SK-N-SH treated with all-trans-retinoic acid at 6 μM for 48 hours (cell line): ENCODE measurements around the gene CHL1.

Experiments
- ATAC-seq: fragments of 200-7000 bp; cut with Tn5 transposase; 3 replicates; pipeline ENCODE4 v1.9.1; 2020; ENCODE audit warnings: mild to moderate bottlenecking, moderate library complexity
- ARNTL ChIP-seq: fragments of 450-650 bp; formaldehyde crosslinking; IDR thresholded peaks from 2 replicates; pipeline ENCODE4 v1.5.0; 2020; ENCODE audit warnings: low read depth, mild to moderate bottlenecking, moderate library complexity, borderline replicate concordance
- BACH2 ChIP-seq: fragments of 250-450 bp; sonication (Bioruptor Pico); IDR thresholded peaks from 2 replicates; pipeline ENCODE4 v1.9.0; 2021; ENCODE audit warnings: mild to moderate bottlenecking, borderline replicate concordance
- CREB5 ChIP-seq: fragments of 250-450 bp; sonication (Bioruptor Pico); IDR thresholded peaks from 2 replicates; pipeline ENCODE4 v1.5.1; 2020; ENCODE audit warnings: low read depth, mild to moderate bottlenecking, moderate library complexity
- CSDC2 ChIP-seq: fragments of 250-450 bp; sonication (Bioruptor Pico); IDR thresholded peaks from 2 replicates; pipeline ENCODE4 v1.5.0; 2020; ENCODE audit warnings: mild to moderate bottlenecking, moderate library complexity
- CSRNP3 ChIP-seq: fragments of 250-450 bp; sonication (Bioruptor Pico); IDR thresholded peaks from 2 replicates; pipeline ENCODE4 v1.5.1; 2021; ENCODE audit warnings: mild to moderate bottlenecking, moderate library complexity
- ESRRG ChIP-seq: fragments of 250-450 bp; sonication (Bioruptor Pico); IDR thresholded peaks from 2 replicates; pipeline ENCODE4 v1.6.1; 2021; ENCODE audit warnings: mild to moderate bottlenecking
- GLIS3 ChIP-seq: fragments of 250-450 bp; sonication (Bioruptor Pico); IDR thresholded peaks from 2 replicates; pipeline ENCODE4 v1.5.0; 2020; ENCODE audit warnings: mild to moderate bottlenecking, moderate library complexity
- ISL1 ChIP-seq: fragments of 250-450 bp; sonication (Bioruptor Pico); IDR thresholded peaks from 2 replicates; pipeline ENCODE4 v2.1.2; 2022; ENCODE audit warnings: mild to moderate bottlenecking, moderate library complexity
- PPARA ChIP-seq: fragments of 250-450 bp; sonication (Bioruptor Pico); IDR thresholded peaks from 2 replicates; pipeline ENCODE4 v1.5.0; 2020; ENCODE audit warnings: mild to moderate bottlenecking, borderline replicate concordance
- RARB ChIP-seq: fragments of 250-450 bp; sonication (Bioruptor Pico); IDR thresholded peaks from 2 replicates; pipeline ENCODE4 v1.8.0; 2021; ENCODE audit warnings: mild to moderate bottlenecking, moderate library complexity
- SNAI2 ChIP-seq: fragments of 250-450 bp; sonication (Bioruptor Pico); IDR thresholded peaks from 2 replicates; pipeline ENCODE4 v1.5.0; 2020; ENCODE audit warnings: mild to moderate bottlenecking, moderate library complexity
- TCF4 ChIP-seq: fragments of 250-450 bp; sonication (Bioruptor Pico); IDR thresholded peaks from 2 replicates; pipeline ENCODE4 v1.8.0; 2021; ENCODE audit warnings: mild to moderate bottlenecking, moderate library complexity, borderline replicate concordance
- TOX ChIP-seq: fragments of 250-450 bp; sonication (Bioruptor Pico); IDR thresholded peaks from 2 replicates; pipeline ENCODE4 v1.8.0; 2021; ENCODE audit warnings: mild to moderate bottlenecking, moderate library complexity, borderline replicate concordance
- ZC3H10 ChIP-seq: fragments of 250-450 bp; sonication (Bioruptor Pico); IDR thresholded peaks from 2 replicates; pipeline ENCODE4 v1.5.1; 2021; ENCODE audit warnings: mild to moderate bottlenecking, moderate library complexity
- ZFP3 ChIP-seq: fragments of 250-450 bp; sonication (Bioruptor Pico); IDR thresholded peaks from 2 replicates; pipeline ENCODE4 v1.5.0; 2020; ENCODE audit warnings: mild to moderate bottlenecking, moderate library complexity
- ZFP30 ChIP-seq: fragments of 450-650 bp; formaldehyde crosslinking; IDR thresholded peaks from 2 replicates; pipeline ENCODE4 v1.5.0; 2022; ENCODE audit warnings: mild to moderate bottlenecking, moderate library complexity
- ZNF565 ChIP-seq: fragments of 450-650 bp; formaldehyde crosslinking; conservative IDR thresholded peaks from 2 replicates; pipeline ENCODE4 v1.5.0; 2020; ENCODE audit warnings: low read depth, mild to moderate bottlenecking, moderate library complexity
- ZNF8 ChIP-seq: fragments of 450-650 bp; formaldehyde crosslinking; IDR thresholded peaks from 2 replicates; pipeline ENCODE4 v1.5.0; 2020; ENCODE audit warnings: mild to moderate bottlenecking, moderate library complexity
- TF ChIP-seq, protein P1 (sequence below): fragments of 250-450 bp; sonication (Bioruptor Pico); IDR thresholded peaks from 2 replicates; pipeline ENCODE4 v1.8.0; 2021; ENCODE audit warnings: low read depth, mild to moderate bottlenecking, moderate library complexity, borderline replicate concordance
- TF ChIP-seq, protein P2 (sequence below): fragments of 250-450 bp; sonication (Bioruptor Pico); IDR thresholded peaks from 2 replicates; pipeline ENCODE4 v1.8.0; 2020; ENCODE audit warnings: mild to moderate bottlenecking, moderate library complexity, borderline replicate concordance

CHL1 gene

DNA sequence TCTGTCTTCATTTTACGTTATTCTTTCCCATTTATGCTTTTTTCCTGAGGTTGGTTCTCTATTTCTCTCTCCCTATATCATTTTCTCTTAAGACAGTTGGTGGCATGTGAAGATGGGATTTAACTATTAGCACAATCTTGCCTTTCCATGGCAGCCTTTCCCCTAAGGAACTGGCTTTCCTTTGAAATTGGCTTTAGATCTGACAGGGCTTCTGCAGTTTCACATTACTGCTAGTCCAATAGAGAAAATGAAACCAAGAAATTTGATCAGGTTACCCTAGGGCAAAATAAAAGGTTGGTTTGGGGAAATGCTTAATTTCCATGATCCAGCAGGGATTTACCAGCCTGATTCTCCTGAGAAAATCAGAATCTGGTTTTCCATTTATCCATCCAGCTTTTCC, 22.7 kb upstream of the CHL1 start:
- no peak for ATAC-seq
- TF ChIP-seq ZFP3 (no peak), ESRRG (CRISPR knock-in tag) (no peak), TCF4 (CRISPR knock-in tag) (no peak), RARB (no peak), ZNF565 (CRISPR knock-in tag) (no peak), ARNTL (CRISPR knock-in tag) (no peak)
- TF ChIP-seq, protein P1, sequence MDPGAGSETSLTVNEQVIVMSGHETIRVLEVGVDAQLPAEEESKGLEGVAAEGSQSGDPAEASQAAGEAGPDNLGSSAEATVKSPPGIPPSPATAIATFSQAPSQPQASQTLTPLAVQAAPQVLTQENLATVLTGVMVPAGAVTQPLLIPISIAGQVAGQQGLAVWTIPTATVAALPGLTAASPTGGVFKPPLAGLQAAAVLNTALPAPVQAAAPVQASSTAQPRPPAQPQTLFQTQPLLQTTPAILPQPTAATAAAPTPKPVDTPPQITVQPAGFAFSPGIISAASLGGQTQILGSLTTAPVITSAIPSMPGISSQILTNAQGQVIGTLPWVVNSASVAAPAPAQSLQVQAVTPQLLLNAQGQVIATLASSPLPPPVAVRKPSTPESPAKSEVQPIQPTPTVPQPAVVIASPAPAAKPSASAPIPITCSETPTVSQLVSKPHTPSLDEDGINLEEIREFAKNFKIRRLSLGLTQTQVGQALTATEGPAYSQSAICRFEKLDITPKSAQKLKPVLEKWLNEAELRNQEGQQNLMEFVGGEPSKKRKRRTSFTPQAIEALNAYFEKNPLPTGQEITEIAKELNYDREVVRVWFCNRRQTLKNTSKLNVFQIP = no peak
- TF ChIP-seq, protein P2, sequence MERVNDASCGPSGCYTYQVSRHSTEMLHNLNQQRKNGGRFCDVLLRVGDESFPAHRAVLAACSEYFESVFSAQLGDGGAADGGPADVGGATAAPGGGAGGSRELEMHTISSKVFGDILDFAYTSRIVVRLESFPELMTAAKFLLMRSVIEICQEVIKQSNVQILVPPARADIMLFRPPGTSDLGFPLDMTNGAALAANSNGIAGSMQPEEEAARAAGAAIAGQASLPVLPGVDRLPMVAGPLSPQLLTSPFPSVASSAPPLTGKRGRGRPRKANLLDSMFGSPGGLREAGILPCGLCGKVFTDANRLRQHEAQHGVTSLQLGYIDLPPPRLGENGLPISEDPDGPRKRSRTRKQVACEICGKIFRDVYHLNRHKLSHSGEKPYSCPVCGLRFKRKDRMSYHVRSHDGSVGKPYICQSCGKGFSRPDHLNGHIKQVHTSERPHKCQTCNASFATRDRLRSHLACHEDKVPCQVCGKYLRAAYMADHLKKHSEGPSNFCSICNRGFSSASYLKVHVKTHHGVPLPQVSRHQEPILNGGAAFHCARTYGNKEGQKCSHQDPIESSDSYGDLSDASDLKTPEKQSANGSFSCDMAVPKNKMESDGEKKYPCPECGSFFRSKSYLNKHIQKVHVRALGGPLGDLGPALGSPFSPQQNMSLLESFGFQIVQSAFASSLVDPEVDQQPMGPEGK (CRISPR knock-in tag) = no peak

DNA sequence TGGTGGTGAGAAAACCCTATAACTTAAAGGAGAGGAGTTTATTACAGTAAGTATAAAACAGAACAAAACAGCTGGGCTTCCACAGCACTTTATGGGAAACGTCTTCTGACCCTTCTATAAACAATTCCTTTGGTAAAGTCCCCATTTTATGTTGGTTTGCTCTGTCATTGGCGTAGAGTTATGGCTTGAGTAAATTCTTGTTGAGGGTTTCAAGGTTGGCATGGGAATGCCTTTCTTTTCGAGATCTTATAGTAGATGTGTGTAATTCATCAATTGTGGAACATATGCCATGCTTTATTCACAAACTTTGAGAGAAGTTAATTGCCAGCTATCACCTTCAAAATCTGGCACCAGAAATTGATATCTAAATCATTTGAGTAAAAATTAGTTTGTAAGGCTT, 11.6 kb upstream of the CHL1 start:
- TF ChIP-seq ZNF565 (CRISPR knock-in tag) (no peak), SNAI2 (CRISPR knock-in tag) (no peak), ESRRG (CRISPR knock-in tag) (no peak), PPARA (no peak), ARNTL (CRISPR knock-in tag) (no peak), ISL1 (CRISPR knock-in tag) (no peak), CREB5 (CRISPR knock-in tag) (no peak), CSRNP3 (no peak), ZFP3 (no peak), CSDC2 (CRISPR knock-in tag) (no peak), ZNF8 (CRISPR knock-in tag) (no peak), ZFP30 (CRISPR knock-in tag) (no peak), ZC3H10 (CRISPR knock-in tag) (no peak), BACH2 (CRISPR knock-in tag) (no peak), TOX (no peak)
- TF ChIP-seq, protein P1 = no peak
- no peak for ATAC-seq

GRCh38 chr3:192215-192929, 4.2 kb upstream of the CHL1 start:
- TF ChIP-seq, protein P2 (CRISPR knock-in tag) = no peak
- no peak for TF ChIP-seq ARNTL (CRISPR knock-in tag)
- no peak for TF ChIP-seq GLIS3 (CRISPR knock-in tag)
- no peak for TF ChIP-seq SNAI2 (CRISPR knock-in tag)
- TF ChIP-seq CREB5 (CRISPR knock-in tag) = no peak
- TF ChIP-seq ZC3H10 (CRISPR knock-in tag) = no peak
- no peak for TF ChIP-seq TOX
- no peak for TF ChIP-seq ZFP3
- no peak for TF ChIP-seq PPARA
- no peak for TF ChIP-seq BACH2 (CRISPR knock-in tag)
- TF ChIP-seq, all 23 proteins: peak for 0
- ATAC-seq = no peak
